Transverse colon (tissue), 4 donors: ENCODE data around the gene ZC3H4. TPM values are rescaled to one million over a fixed set of nuclear protein-coding genes. Genes with fewer than 3 reads are reported as not detected.
"Not testable (repeated sequence)": the region's sequence is repeated elsewhere in the genome, so short reads cannot be mapped to it uniquely, and the experiment has no call there.

ENCODE experiments used
- DNase-seq: peaks from one replicate; pipeline ENCODE4 v3.0.0-alpha.2; 2019
- H3K27ac ChIP-seq, 4 donors: fragments of 200-600 bp; sonication (generic); 2 replicates each; pipeline ENCODE4 v1.5.1; 2016 to 2018; ENCODE audit warnings: inconsistent platforms in 4 of 4
- H3K27me3 ChIP-seq: fragments of 200-600 bp; sonication (generic); 2 replicates; pipeline ENCODE4 v1.5.1; 2017; ENCODE audit warnings: inconsistent platforms
- H3K36me3 ChIP-seq, 4 donors: fragments of 200-600 bp; sonication (generic); 2 replicates each; pipeline ENCODE4 v1.5.1; 2017 to 2019; ENCODE audit warnings: inconsistent platforms in 4 of 4
- H3K4me1 ChIP-seq, 4 donors: fragments of 200-600 bp; sonication (generic); 2 replicates each; pipeline ENCODE4 v1.5.1; 2017 to 2020; ENCODE audit warnings: inconsistent platforms in 4 of 4
- H3K4me3 ChIP-seq, 4 donors: fragments of 200-600 bp; sonication (generic); 1 replicate in 1 of 4; 2 replicates in 3 of 4; pipeline versions ENCODE4 v1.5.1 to v1.6.1; 2017 to 2019; ENCODE audit warnings: inconsistent platforms in 4 of 4
- H3K9me3 ChIP-seq, 2 donors: fragments of 200-600 bp; sonication (generic); 2 replicates each; pipeline ENCODE4 v1.5.1; 2017 to 2019; ENCODE audit warnings: inconsistent platforms in 2 of 2
- CTCF ChIP-seq, 5 experiments: fragments of 200-600 bp in 3 of 5; fragments of 450-650 bp in 2 of 5; sonication (generic) in 3 of 5; IDR thresholded peaks; 1 replicate in 2 of 5; 2 replicates in 3 of 5; pipeline ENCODE4 v1.5.1; 2016 to 2017; ENCODE audit warnings: antibody characterized with exemption in 5 of 5, inconsistent platforms in 3 of 5, mild to moderate bottlenecking in 2 of 5, moderate library complexity in 1 of 5
- EP300 ChIP-seq: sonication (generic); formaldehyde crosslinking; IDR thresholded peaks from one replicate; pipeline ENCODE4 v1.6.1; 2017; ENCODE audit warnings: antibody characterized with exemption, low read depth
- POLR2A ChIP-seq: fragments of 450-650 bp; IDR thresholded peaks from one replicate; pipeline ENCODE4 v1.6.1; 2016; ENCODE audit warnings: antibody characterized with exemption, mild to moderate bottlenecking, moderate library complexity
- POLR2AphosphoS5 ChIP-seq, 3 donors: sonication (generic); formaldehyde crosslinking; IDR thresholded peaks; one replicate each; pipeline ENCODE4 v1.6.1; 2016; ENCODE audit warnings: antibody characterized with exemption in 3 of 3
- WGBS, 2 donors: methylation state at CpG; one replicate each; pipeline ENCODE4 v1.1.5; 2018; ENCODE audit warnings: low coverage in 1 of 2; 5-methylcytosine and 5-hydroxymethylcytosine counted together
- in situ Hi-C, 4 donors: fragments of 200-750 bp; cut with MboI; loops; one replicate each; pipeline versions ENCODE4 v1.15.0 to v1.15.1; 2017; ENCODE audit warnings: low sequenced_read_pairs in 3 of 4, low pct_ligation_motif_present in 1 of 4, low pct_unique_long_range_greater_than_20kb in 1 of 4
- intact Hi-C: fragments of 100-400 bp; cut with DNase I; formaldehyde crosslinking; loops from one replicate; pipeline ENCODE4 v1.15.1; 2023; ENCODE audit warnings: low total_unique reads
- total RNA-seq, 4 donors: library from RNA; depleted of rRNA; stranded (reverse); fragments of >200 nt; gene quantifications; one replicate each; pipeline ENCODE4 v1.1.0, GENCODE V29; 2016

ZC3H4 gene
- total RNA-seq, 4 donors from 2014 or later = 25.4 to 32.2 (median 28.0) TPM

GRCh38 chr19:47081095-47081494 lies 32.5 kb downstream of the ZC3H4 start:
- H3K36me3 ChIP-seq = peaks cover 0 to 73% (median 25%) of the 10 kb centered on the region in 4 donors
- H3K27me3 ChIP-seq = no peaks in the 10 kb centered on the region
- 88 to 92% methylated on average over 2 to 6 of the region's 6 CpGs for WGBS, 2 donors
- intact Hi-C loops = no loop called here
- no peak overlapping the region for H3K27ac ChIP-seq
- peaks cover 3 to 7% (median 5%) of the 10 kb centered on the region in 4 donors for H3K4me1 ChIP-seq
- no peak for TF ChIP-seq EP300
- no peak for TF ChIP-seq POLR2A
- no peak for TF ChIP-seq POLR2AphosphoS5 (IDR thresholded peaks at IDR 0.05)
- no peak for TF ChIP-seq CTCF (IDR thresholded peaks at IDR 0.05)
- DNase-seq = no peak
- no peaks in the 10 kb centered on the region for H3K9me3 ChIP-seq
- no peak overlapping the region for H3K4me3 ChIP-seq
- in situ Hi-C loops = no loop called here

- intact Hi-C loops = loop anchor here (5.0 kb wide), 1 partner anchor 44 kb away; no protein-coding TSS in a partner anchor
- not testable (repeated sequence) for H3K9me3 ChIP-seq, H3K27ac ChIP-seq, H3K27me3 ChIP-seq, DNase-seq, H3K4me1 ChIP-seq, H3K4me3 ChIP-seq
- peaks cover 0 to 61% (median 21%) of the 10 kb centered on the region in 4 donors for H3K36me3 ChIP-seq
- in situ Hi-C loops = loop anchor here (5.0 to 10.0 kb wide), 2 partner anchors 46 to 49 kb away; no protein-coding TSS in a partner anchor
- WGBS, 2 donors = 89 to 95% methylated on average over 6 to 13 of the region's 13 CpGs
Measured at GRCh38 chr19:47078351-47078750, 35.2 kb downstream of the ZC3H4 start.

DNA sequence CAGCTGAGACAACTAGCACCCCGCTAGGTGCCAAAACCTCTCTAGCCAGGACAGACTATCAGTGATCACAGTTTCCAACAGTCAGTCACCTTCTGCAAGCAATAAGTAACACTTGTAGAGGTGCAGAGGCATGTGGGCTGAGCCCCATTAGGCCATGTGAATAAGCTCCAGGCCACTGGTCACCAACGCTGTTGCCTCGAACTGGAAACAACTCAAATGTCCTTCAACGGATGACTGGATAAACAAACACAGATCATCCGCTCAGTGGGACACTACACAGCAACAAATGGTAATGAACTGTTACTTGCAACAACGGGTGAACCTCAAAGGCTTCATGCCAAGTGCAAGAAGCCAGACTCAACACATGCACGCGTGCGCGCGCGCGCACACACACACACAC lies 37.6 kb downstream of the ZC3H4 start:
- H3K9me3 ChIP-seq = no peaks in the 10 kb centered on the region
- in situ Hi-C loops = loop anchor here (5.0 to 10.0 kb wide), 2 partner anchors 49 to 51 kb away; no protein-coding TSS in a partner anchor
- no peak overlapping the region for H3K27ac ChIP-seq
- TF ChIP-seq POLR2A (no peak), EP300 (no peak), POLR2AphosphoS5 (IDR thresholded peaks at IDR 0.05) (no peak), CTCF (IDR thresholded peaks at IDR 0.05) (no peak)
- intact Hi-C loops = loop anchor here (5.0 kb wide), 1 partner anchor 46 kb away; no protein-coding TSS in a partner anchor
- peaks cover 0 to 63% (median 24%) of the 10 kb centered on the region in 4 donors for H3K36me3 ChIP-seq
- WGBS, 2 donors = 83% methylated on average over 13 of the region's 13 CpGs; no CpG with 5 or more reads in 1 of the 2 donors
- no peak overlapping the region for H3K4me3 ChIP-seq
- peaks cover 3 to 7% (median 5%) of the 10 kb centered on the region in 4 donors for H3K4me1 ChIP-seq
- DNase-seq = no peak
- H3K27me3 ChIP-seq = no peaks in the 10 kb centered on the region

DNA sequence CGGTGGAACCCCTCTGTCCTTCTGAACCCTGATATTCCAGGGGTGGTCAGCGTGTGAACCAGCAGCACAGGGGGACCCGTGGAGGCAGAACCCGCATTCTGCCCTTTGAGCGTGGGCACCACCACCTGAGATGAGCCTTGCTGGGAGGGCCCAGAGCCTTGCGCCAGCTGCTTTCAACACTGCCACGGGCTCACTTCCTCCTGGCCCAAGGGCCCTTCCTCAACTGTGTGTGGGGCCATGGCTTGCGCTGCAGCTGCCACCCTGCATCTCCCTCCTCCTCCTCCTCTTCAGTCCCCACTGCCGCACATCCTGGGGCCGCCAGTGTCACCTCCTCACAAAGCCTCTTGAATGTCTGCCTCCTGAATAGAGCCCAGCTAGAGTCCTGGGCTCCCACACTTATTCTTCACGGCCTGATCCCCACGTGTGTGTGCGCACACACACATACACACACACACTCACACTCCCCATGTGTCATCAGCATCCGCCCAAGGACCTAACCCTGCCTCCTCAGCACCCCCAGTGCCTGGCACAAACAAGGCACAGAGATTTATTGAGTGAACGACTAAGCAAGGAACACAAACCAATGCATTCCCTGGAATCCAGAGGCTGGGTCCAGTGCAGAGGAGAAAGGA lies 38.3 kb downstream of the ZC3H4 start:
- intact Hi-C loops (loop anchor here (5.0 kb wide), 1 partner anchor 47 kb away; no protein-coding TSS in a partner anchor), in situ Hi-C loops (loop anchor here (5.0 to 10.0 kb wide), 2 partner anchors 50 to 52 kb away; no protein-coding TSS in a partner anchor)
- no peaks in the 10 kb centered on the region for H3K9me3 ChIP-seq
- peaks cover 0 to 61% (median 23%) of the 10 kb centered on the region in 4 donors for H3K36me3 ChIP-seq
- DNase-seq = no peak
- TF ChIP-seq POLR2AphosphoS5 (IDR thresholded peaks at IDR 0.05) (no peak), POLR2A (no peak), CTCF (IDR thresholded peaks at IDR 0.05) (no peak), EP300 (no peak)
- H3K4me1 ChIP-seq = peaks cover 3 to 7% (median 5%) of the 10 kb centered on the region in 4 donors
- H3K27ac ChIP-seq = no peak overlapping the region
- no peaks in the 10 kb centered on the region for H3K27me3 ChIP-seq
- WGBS, 2 donors = 84% methylated on average over 15 of the region's 15 CpGs; no CpG with 5 or more reads in 1 of the 2 donors
- no peak overlapping the region for H3K4me3 ChIP-seq
